ENCODE data around the gene CYP4F11.

The CYP4F11 gene

GRCh38 chr19:15913384-15913783 lies 20.9 kb downstream of the CYP4F11 start:
- TF ChIP-seq TAF1 (IDR thresholded peaks at IDR 0.05; ENCODE audit: borderline replicate concordance, insufficient read depth, low read length) (no peak), POLR2AphosphoS5 (IDR thresholded peaks at IDR 0.05; ENCODE audit: low read depth, low read length) (no peak), FOXP2 (optimal IDR thresholded peaks at IDR 0.05; ENCODE audit: borderline replicate concordance, extremely low read depth, extremely low read length, insufficient read depth) (no peak), REST (IDR thresholded peaks at IDR 0.05; ENCODE audit: insufficient read depth in 1 of 2, low read depth in 2 of 2, low read length in 2 of 2) (no peak), SIN3A (IDR thresholded peaks at IDR 0.05; ENCODE audit: borderline replicate concordance, insufficient read depth, low read length) (no peak)

- TF ChIP-seq SIN3A (IDR thresholded peaks at IDR 0.05; ENCODE audit: borderline replicate concordance, insufficient read depth, low read length) = no peak
- no peak for TF ChIP-seq REST (IDR thresholded peaks at IDR 0.05; ENCODE audit: insufficient read depth in 1 of 2, low read depth in 2 of 2, low read length in 2 of 2)
- TF ChIP-seq POLR2AphosphoS5 (IDR thresholded peaks at IDR 0.05; ENCODE audit: low read depth, low read length) = no peak
- TF ChIP-seq FOXP2 (optimal IDR thresholded peaks at IDR 0.05; ENCODE audit: borderline replicate concordance, extremely low read depth, extremely low read length, insufficient read depth) = no peak
- TF ChIP-seq TAF1 (IDR thresholded peaks at IDR 0.05; ENCODE audit: borderline replicate concordance, insufficient read depth, low read length) = no peak
Measured at GRCh38 chr19:15911599-15912235, 22.6 kb downstream of the CYP4F11 start.

- no peak for TF ChIP-seq SIN3A (IDR thresholded peaks at IDR 0.05; ENCODE audit: borderline replicate concordance, insufficient read depth, low read length)
- no peak for TF ChIP-seq POLR2AphosphoS5 (IDR thresholded peaks at IDR 0.05; ENCODE audit: low read depth, low read length)
- no peak for TF ChIP-seq REST (IDR thresholded peaks at IDR 0.05; ENCODE audit: insufficient read depth in 1 of 2, low read depth in 2 of 2, low read length in 2 of 2)
- no peak for TF ChIP-seq TAF1 (IDR thresholded peaks at IDR 0.05; ENCODE audit: borderline replicate concordance, insufficient read depth, low read length)
- TF ChIP-seq FOXP2 (optimal IDR thresholded peaks at IDR 0.05; ENCODE audit: borderline replicate concordance, extremely low read depth, extremely low read length, insufficient read depth) = no peak
Measured at GRCh38 chr19:15905026-15905425, 29.3 kb downstream of the CYP4F11 start.

- TF ChIP-seq POLR2AphosphoS5 (IDR thresholded peaks at IDR 0.05; ENCODE audit: low read depth, low read length) (no peak), SIN3A (IDR thresholded peaks at IDR 0.05; ENCODE audit: borderline replicate concordance, insufficient read depth, low read length) (no peak), REST (IDR thresholded peaks at IDR 0.05; ENCODE audit: insufficient read depth in 1 of 2, low read depth in 2 of 2, low read length in 2 of 2) (no peak), TAF1 (IDR thresholded peaks at IDR 0.05; ENCODE audit: borderline replicate concordance, insufficient read depth, low read length) (no peak), FOXP2 (optimal IDR thresholded peaks at IDR 0.05; ENCODE audit: borderline replicate concordance, extremely low read depth, extremely low read length, insufficient read depth) (no peak)
Measured at GRCh38 chr19:15902254-15902653, 32.1 kb downstream of the CYP4F11 start.

Measured in PFSK-1 (cell line).